ENCODE data around the gene PDGFC.

- TF ChIP-seq TAF1 (IDR thresholded peaks at IDR 0.05; ENCODE audit: low read depth, low read length) (no peak), SUZ12 (IDR thresholded peaks at IDR 0.05; ENCODE audit: low read length) (no peak), MAX (IDR thresholded peaks at IDR 0.05) (no peak)
Observed at GRCh38 chr4:156797206-156797605, 174.4 kb downstream of the PDGFC start.
